ENCODE data around the gene ADAM12. TPM values are rescaled to one million over a fixed set of nuclear protein-coding genes. Genes with fewer than 3 reads are reported as not detected.

The ADAM12 gene
- total and polyA plus RNA-seq, 9 of the 15 experiments (the other 6 are each of a cell fraction or from before 2014, with no cell fraction given): not detected

GRCh38 chr10:126420567-126421300 lies 32.5 kb upstream of the ADAM12 start (continued):
- no peak for TF ChIP-seq KAT7 (CRISPR knock-in tag; IDR thresholded peaks at IDR 0.05; ENCODE audit: borderline replicate concordance)

DNA sequence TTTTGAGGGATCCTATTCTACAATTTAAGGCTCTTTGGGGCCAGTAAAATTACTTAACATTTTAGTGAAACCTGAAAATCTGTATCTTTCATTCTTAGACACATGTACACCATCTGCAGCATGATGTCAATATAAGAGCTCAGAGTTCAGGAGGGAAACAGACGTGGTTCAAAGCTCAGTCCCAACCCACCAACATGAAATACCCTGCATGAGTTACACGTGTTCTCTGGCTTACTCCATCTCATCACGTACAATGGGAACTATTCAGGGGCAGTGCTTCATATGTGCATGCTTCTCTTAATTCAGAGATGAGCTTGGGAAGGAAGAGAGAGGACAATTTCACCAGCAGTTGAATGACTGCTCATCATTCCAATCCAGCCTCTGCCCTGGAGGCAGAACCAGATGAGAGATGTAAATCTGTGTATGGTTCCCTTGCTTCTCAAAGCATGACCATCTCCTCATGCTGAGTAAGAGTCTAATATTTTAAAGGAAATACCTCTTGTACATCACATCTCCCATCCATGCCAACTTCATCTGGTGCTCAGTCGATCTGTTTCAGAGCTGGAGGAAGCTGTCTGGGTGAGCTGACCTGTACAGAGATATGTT lies 29.0 kb upstream of the ADAM12 start:
- TF ChIP-seq, protein P1, sequence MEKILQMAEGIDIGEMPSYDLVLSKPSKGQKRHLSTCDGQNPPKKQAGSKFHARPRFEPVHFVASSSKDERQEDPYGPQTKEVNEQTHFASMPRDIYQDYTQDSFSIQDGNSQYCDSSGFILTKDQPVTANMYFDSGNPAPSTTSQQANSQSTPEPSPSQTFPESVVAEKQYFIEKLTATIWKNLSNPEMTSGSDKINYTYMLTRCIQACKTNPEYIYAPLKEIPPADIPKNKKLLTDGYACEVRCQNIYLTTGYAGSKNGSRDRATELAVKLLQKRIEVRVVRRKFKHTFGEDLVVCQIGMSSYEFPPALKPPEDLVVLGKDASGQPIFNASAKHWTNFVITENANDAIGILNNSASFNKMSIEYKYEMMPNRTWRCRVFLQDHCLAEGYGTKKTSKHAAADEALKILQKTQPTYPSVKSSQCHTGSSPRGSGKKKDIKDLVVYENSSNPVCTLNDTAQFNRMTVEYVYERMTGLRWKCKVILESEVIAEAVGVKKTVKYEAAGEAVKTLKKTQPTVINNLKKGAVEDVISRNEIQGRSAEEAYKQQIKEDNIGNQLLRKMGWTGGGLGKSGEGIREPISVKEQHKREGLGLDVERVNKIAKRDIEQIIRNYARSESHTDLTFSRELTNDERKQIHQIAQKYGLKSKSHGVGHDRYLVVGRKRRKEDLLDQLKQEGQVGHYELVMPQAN (IDR thresholded peaks at IDR 0.05; ENCODE audit: borderline replicate concordance): no peak
- TF ChIP-seq TEAD2 (tag; IDR thresholded peaks at IDR 0.05): no peak
- no peak for TF ChIP-seq SMARCA5 (IDR thresholded peaks at IDR 0.05)
- no peak for TF ChIP-seq ZKSCAN8 (CRISPR knock-in tag; IDR thresholded peaks at IDR 0.05)
- no peak for TF ChIP-seq TARDBP (IDR thresholded peaks at IDR 0.05)
- no peak for TF ChIP-seq ZNF324 (CRISPR knock-in tag; IDR thresholded peaks at IDR 0.05)
- TF ChIP-seq ZNF184 (CRISPR knock-in tag; IDR thresholded peaks at IDR 0.05): no peak
- no peak for TF ChIP-seq HOXB6 (CRISPR knock-in tag; IDR thresholded peaks at IDR 0.05; ENCODE audit: borderline replicate concordance)
- TF ChIP-seq KAT8 (IDR thresholded peaks at IDR 0.05; ENCODE audit: low read depth): no peak
- TF ChIP-seq ELF1 (tag; IDR thresholded peaks at IDR 0.05): no peak
- TF ChIP-seq GTF2F1 (IDR thresholded peaks at IDR 0.05; ENCODE audit: low read depth, low read length): no peak
- TF ChIP-seq, protein P2, sequence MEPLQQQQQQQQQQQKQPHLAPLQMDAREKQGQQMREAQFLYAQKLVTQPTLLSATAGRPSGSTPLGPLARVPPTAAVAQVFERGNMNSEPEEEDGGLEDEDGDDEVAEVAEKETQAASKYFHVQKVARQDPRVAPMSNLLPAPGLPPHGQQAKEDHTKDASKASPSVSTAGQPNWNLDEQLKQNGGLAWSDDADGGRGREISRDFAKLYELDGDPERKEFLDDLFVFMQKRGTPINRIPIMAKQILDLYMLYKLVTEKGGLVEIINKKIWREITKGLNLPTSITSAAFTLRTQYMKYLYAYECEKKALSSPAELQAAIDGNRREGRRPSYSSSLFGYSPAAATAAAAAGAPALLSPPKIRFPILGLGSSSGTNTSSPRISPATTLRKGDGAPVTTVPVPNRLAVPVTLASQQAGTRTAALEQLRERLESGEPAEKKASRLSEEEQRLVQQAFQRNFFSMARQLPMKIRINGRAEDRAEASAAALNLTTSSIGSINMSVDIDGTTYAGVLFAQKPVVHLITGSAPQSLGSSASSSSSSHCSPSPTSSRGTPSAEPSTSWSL (CRISPR knock-in tag; IDR thresholded peaks at IDR 0.05; ENCODE audit: borderline replicate concordance): no peak
- TF ChIP-seq RB1 (IDR thresholded peaks at IDR 0.05; ENCODE audit: low read depth): no peak
- Histone ChIP-seq H3K4me2 (ENCODE audit: insufficient read depth, low read length) (no peak overlapping the region), H4K20me1 (replicated peaks; ENCODE audit: control insufficient read depth, insufficient read depth, low read length) (no peaks in the 10 kb centered on the region), H3K9me3 (replicated peaks; ENCODE audit: control insufficient read depth, insufficient read depth, low read depth, low read length) (no peaks in the 10 kb centered on the region), H3K36me3 (ENCODE audit: control insufficient read depth, insufficient read depth, low read length) (no peaks in the 10 kb centered on the region), H3K4me1 (replicated peaks in 1 of 2; ENCODE audit: control insufficient read depth in 2 of 2, insufficient read depth in 2 of 2, low read length in 2 of 2) (no peaks in the 10 kb centered on the region), H3K9me1 (ENCODE audit: control insufficient read depth, insufficient read depth, low read length) (no peaks in the 10 kb centered on the region), H3K9ac (ENCODE audit: insufficient read depth in 1 of 2, low read depth in 2 of 2, low read length in 2 of 2) (no peak overlapping the region), H3K4me3 (no peak overlapping the region), H3K79me2 (ENCODE audit: control insufficient read depth, insufficient read depth, low read length) (no peaks in the 10 kb centered on the region), H2AFZ (ENCODE audit: low read depth, low read length) (no peak overlapping the region), H3K27me3 (ENCODE audit: control insufficient read depth in 2 of 2, insufficient read depth in 2 of 2, low read length in 2 of 2) (no peaks in the 10 kb centered on the region), H3K27ac (ENCODE audit: extremely low read depth, low read depth, low read length) (no peak overlapping the region)
- 0% methylated on average over 4 of the region's 4 CpGs for WGBS (ENCODE audit: insufficient coverage, low coverage, missing lambda C conversion rate)
- in situ Hi-C loops (cut with MboI): no loop called here
- no peak for DNase-seq (ENCODE audit: extremely low read depth in 1 of 4, low spot score in 3 of 4)
- ATAC-seq: no peak
- CTCF ChIA-PET (ENCODE audit: low intra/inter-chr PET ratio): no interaction called here
- POLR2A ChIA-PET: no interaction called here
- BruUV-seq (replicated peaks): no TSS peak
- no peak for FAIRE-seq
- intact Hi-C loops (cut with micrococcal nuclease): no loop called here

Data from K562 (cell line).